B cell (primary cell): ENCODE results near the gene PHACTR3. TPM values are rescaled to one million over a fixed set of nuclear protein-coding genes. Genes with fewer than 3 reads are reported as not detected.

Experiments
- ATAC-seq: fragments of 200-7000 bp; cut with Tn5 transposase; one replicate; pipeline ENCODE4 v1.10.0; 2021; ENCODE audit warnings: low read depth, mild to moderate bottlenecking, moderate number of reproducible peaks, moderate library complexity
- CTCF ChIA-PET: fragments of 350-600 bp; sonication (Branson Sonifier 250); formaldehyde crosslinking; loops from one replicate; lab custom pipeline; 2021; ENCODE audit warnings: antibody characterized with exemption, inconsistent platforms; lab: Charles Lee
- POLR2A ChIA-PET: fragments of 350-600 bp; sonication (Branson Sonifier 250); formaldehyde crosslinking; loops from one replicate; lab custom pipeline; 2021; ENCODE audit warnings: antibody characterized with exemption; lab: Charles Lee
- DNase-seq: peaks from one replicate; pipeline ENCODE4 v3.0.0; 2013
- H2AFZ ChIP-seq: 2 replicates; pipeline ENCODE4 v1.6.1; 2012; ENCODE audit warnings: mild to moderate bottlenecking, low read depth, low read length; ENCODE audit not compliant: insufficient read depth, poor library complexity, severe bottlenecking
- H3K27ac ChIP-seq, 2 donors: 1 replicate in 1 of 2; 2 replicates in 1 of 2; pipeline ENCODE4 v1.5.1; 2012 to 2013; ENCODE audit warnings: low read length in 2 of 2, mild to moderate bottlenecking in 2 of 2, moderate library complexity in 1 of 2
- H3K27me3 ChIP-seq, 4 experiments: fragments of 200-600 bp in 1 of 4; sonication (generic) in 1 of 4; replicated peaks in 1 of 4; 1 replicate in 2 of 4; 2 replicates in 2 of 4; pipeline versions ENCODE4 v1.6.1 to v1.7.0; 2013 to 2016; ENCODE audit warnings: low read length in 3 of 4, mild to moderate bottlenecking in 2 of 4, mixed read lengths in 1 of 4, moderate library complexity in 1 of 4; ENCODE audit not compliant: insufficient read depth in 4 of 4, control insufficient read depth in 3 of 4; ENCODE audit errors: control extremely low read depth in 1 of 4
- H3K36me3 ChIP-seq, 2 experiments: replicated peaks in 1 of 2; 1 replicate in 1 of 2; 2 replicates in 1 of 2; pipeline versions ENCODE4 v1.6.1 to v1.7.1; 2013; ENCODE audit warnings: low read length in 1 of 2; ENCODE audit not compliant: insufficient read depth in 2 of 2, control insufficient read depth in 1 of 2; ENCODE audit errors: control extremely low read depth in 1 of 2, extremely low read depth in 1 of 2
- H3K4me1 ChIP-seq, 2 donors: fragments of 200-600 bp in 1 of 2; sonication (generic) in 1 of 2; 1 replicate in 1 of 2; 2 replicates in 1 of 2; pipeline versions ENCODE4 v1.5.1 to v1.6.1; 2013 to 2017; ENCODE audit warnings: low read length in 2 of 2; ENCODE audit not compliant: control insufficient read depth in 2 of 2, insufficient read depth in 2 of 2
- H3K4me2 ChIP-seq: replicated peaks from 2 replicates; pipeline ENCODE3; 2012; ENCODE audit warnings: mild to moderate bottlenecking, low read depth, low read length; ENCODE audit not compliant: poor library complexity, severe bottlenecking
- H3K4me3 ChIP-seq, 5 experiments: fragments of 200-600 bp in 1 of 5; sonication (generic) in 1 of 5; 1 replicate in 3 of 5; 2 replicates in 2 of 5; pipeline versions ENCODE4 v1.5.1 to v1.7.0; 2011 to 2016; ENCODE audit warnings: low read length in 4 of 5, mild to moderate bottlenecking in 4 of 5, low read depth in 2 of 5, control low read depth in 1 of 5, moderate library complexity in 1 of 5; ENCODE audit not compliant: insufficient read depth in 1 of 5; ENCODE audit errors: control extremely low read depth in 1 of 5, extremely low read depth in 1 of 5
- H3K79me2 ChIP-seq: fragments of 200-600 bp; sonication (generic); one replicate; pipeline ENCODE4 v1.6.0; 2016; ENCODE audit warnings: low read length; ENCODE audit not compliant: control insufficient read depth, insufficient read depth
- H3K9ac ChIP-seq: fragments of 200-600 bp; sonication (generic); 2 replicates; pipeline ENCODE4 v1.6.1; 2017; ENCODE audit warnings: mild to moderate bottlenecking, low read length, moderate library complexity
- H3K9me3 ChIP-seq, 3 donors: one replicate each; pipeline versions ENCODE4 v1.6.1 to v1.7.1; 2013; ENCODE audit warnings: low read length in 2 of 3; ENCODE audit not compliant: control insufficient read depth in 2 of 3, insufficient read depth in 1 of 3; ENCODE audit errors: control extremely low read depth in 1 of 3
- H4K20me1 ChIP-seq: 2 replicates; pipeline ENCODE4 v1.6.0; 2012; ENCODE audit warnings: mild to moderate bottlenecking, low read length; ENCODE audit not compliant: insufficient read depth, control insufficient read depth, poor library complexity, severe bottlenecking
- H3K27ac Mint-ChIP-seq: one replicate; pipeline ENCODE4 v1.8.0; 2021; ENCODE audit warnings: mixed read lengths
- H3K27me3 Mint-ChIP-seq: one replicate; pipeline ENCODE4 v1.8.0; 2021; ENCODE audit warnings: mixed read lengths
- H3K4me1 Mint-ChIP-seq: one replicate; pipeline ENCODE4 v1.8.0; 2021; ENCODE audit warnings: mixed read lengths
- H3K4me3 Mint-ChIP-seq: one replicate; pipeline ENCODE4 v1.8.0; 2021; ENCODE audit warnings: mixed read lengths
- H3K9me3 Mint-ChIP-seq: one replicate; pipeline ENCODE4 v1.8.0; 2022; ENCODE audit warnings: mixed read lengths; ENCODE audit not compliant: insufficient read depth
- CTCF ChIP-seq: fragments of 200-600 bp; IDR thresholded peaks from one replicate; pipeline ENCODE4 v1.8.0; 2022; ENCODE audit warnings: antibody characterized with exemption, mild to moderate bottlenecking
- EZH2 ChIP-seq: IDR thresholded peaks from 2 replicates; pipeline ENCODE4 v1.6.1; 2012; ENCODE audit warnings: borderline replicate concordance, low read depth, mild to moderate bottlenecking, moderate library complexity, low read length; ENCODE audit not compliant: insufficient read depth, poor library complexity, severe bottlenecking
- WGBS: methylation state at CpG from one replicate; pipeline ENCODE4 v1.1.5; 2013; ENCODE audit warnings: missing lambda C conversion rate; ENCODE audit not compliant: insufficient coverage; 5-methylcytosine and 5-hydroxymethylcytosine counted together
- intact Hi-C: fragments of 100-400 bp; cut with micrococcal nuclease; formaldehyde crosslinking; loops from one replicate; pipeline ENCODE4 v1.10.0; 2022
- polyA plus RNA-seq: library from polyadenylated mRNA; depleted of rRNA; stranded (reverse); fragments of >200 nt; gene quantifications from 2 replicates; pipeline ENCODE4 v1.2.3, GENCODE V29; 2012
- total RNA-seq, 2 donors: library from RNA; stranded (reverse); fragments of 120-200 nt in 1 of 2; gene quantifications; 1 replicate in 1 of 2; 2 replicates in 1 of 2; pipeline versions ENCODE4 v1.2.3 to v1.2.4, GENCODE V29; 2013 to 2022

The PHACTR3 gene
- total and polyA plus RNA-seq, 2 donors (not counting 1 experiment from before 2014, with no cell fraction given): not detected

DNA sequence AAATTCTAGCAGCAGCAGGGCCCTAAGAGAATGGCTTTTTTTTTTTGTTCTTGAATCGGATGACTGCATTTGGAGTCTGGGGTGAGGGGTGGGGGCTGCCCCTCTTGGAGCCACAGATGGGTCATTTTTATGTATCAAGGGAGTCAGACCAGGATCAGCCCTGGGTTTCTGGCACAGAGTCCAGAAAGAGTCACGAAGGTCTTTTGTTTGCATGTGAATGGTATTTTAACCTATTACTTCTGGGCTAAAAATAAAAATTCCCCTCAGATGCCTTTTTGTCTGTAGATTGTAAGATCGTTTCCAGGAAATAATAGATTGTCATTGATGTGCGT, 72.5 kb downstream of the PHACTR3 start:
- WGBS: 50% methylated on average over 1 of the region's 4 CpGs
- ATAC-seq (no peak), DNase-seq (no peak)
- Histone ChIP-seq H3K9me3 (peaks cover 0 to 4% (median 0%) of the 10 kb centered on the region in 3 donors), H3K4me1 (no peaks in the 10 kb centered on the region), H4K20me1 (no peaks in the 10 kb centered on the region), H3K79me2 (no peaks in the 10 kb centered on the region), H3K27me3 (no peaks in the 10 kb centered on the region), H3K27ac (no peak overlapping the region), H3K36me3 (no peaks in the 10 kb centered on the region), H2AFZ (no peak overlapping the region), H3K4me2 (no peak overlapping the region), H3K4me3 (no peak overlapping the region), H3K9ac (no peak overlapping the region)
- ChIA-PET CTCF (no interaction called here), POLR2A (no interaction called here)
- no peak overlapping the region for H3K4me3 Mint-ChIP-seq
- intact Hi-C loops: no loop called here
- no peaks in the 10 kb centered on the region for H3K4me1 Mint-ChIP-seq
- H3K9me3 Mint-ChIP-seq: no peaks in the 10 kb centered on the region
- TF ChIP-seq CTCF: no peak
- no peak for TF ChIP-seq EZH2
- no peak overlapping the region for H3K27ac Mint-ChIP-seq
- H3K27me3 Mint-ChIP-seq: peaks cover 8% of the 10 kb centered on the region

- Mint-ChIP-seq H3K27me3 (peaks cover 8% of the 10 kb centered on the region), H3K9me3 (no peaks in the 10 kb centered on the region), H3K4me1 (no peaks in the 10 kb centered on the region), H3K27ac (no peak overlapping the region), H3K4me3 (no peak overlapping the region)
- TF ChIP-seq EZH2 (no peak), CTCF (no peak)
- H3K79me2 ChIP-seq: no peaks in the 10 kb centered on the region
- peaks cover 0 to 4% (median 0%) of the 10 kb centered on the region in 3 donors for H3K9me3 ChIP-seq
- no peaks in the 10 kb centered on the region for H4K20me1 ChIP-seq
- H3K27me3 ChIP-seq: no peaks in the 10 kb centered on the region
- H3K4me3 ChIP-seq: no peak overlapping the region
- no peak overlapping the region for H3K9ac ChIP-seq
- POLR2A ChIA-PET: no interaction called here
- 76% methylated on average over 2 of the region's 6 CpGs for WGBS
- no peak overlapping the region for H3K27ac ChIP-seq
- intact Hi-C loops: no loop called here
- DNase-seq (no peak), ATAC-seq (no peak)
- no peak overlapping the region for H3K4me2 ChIP-seq
- no peak overlapping the region for H2AFZ ChIP-seq
- H3K4me1 ChIP-seq: no peaks in the 10 kb centered on the region
- CTCF ChIA-PET: no interaction called here
- H3K36me3 ChIP-seq: no peaks in the 10 kb centered on the region
Measured at GRCh38 chr20:59677586-59677985, 73.2 kb downstream of the PHACTR3 start.
